Lower lobe of right lung (tissue), 2 donors: ENCODE measurements around the gene NFU1. TPM values are rescaled to one million over a fixed set of nuclear protein-coding genes. Genes with fewer than 3 reads are reported as not detected.
"Not testable (repeated sequence)": the region's sequence is repeated elsewhere in the genome, so short reads cannot be mapped to it uniquely, and the experiment has no call there.

Experiments
- ATAC-seq, 2 donors: fragments of 200-7000 bp; cut with Tn5 transposase; one replicate each; pipeline ENCODE4 v1.9.1; 2020 to 2022; ENCODE audit warnings: mild to moderate bottlenecking in 2 of 2, moderate library complexity in 2 of 2
- DNase-seq: peaks from one replicate; pipeline ENCODE4 v3.0.0-alpha.2; 2020
- H3K27ac ChIP-seq: fragments of 200-600 bp; one replicate; pipeline ENCODE4 v1.8.0; 2022
- H3K27me3 ChIP-seq: fragments of 200-600 bp; one replicate; pipeline ENCODE4 v1.8.0; 2022; ENCODE audit warnings: low read depth
- H3K36me3 ChIP-seq: fragments of 200-600 bp; one replicate; pipeline ENCODE4 v1.8.0; 2022; ENCODE audit warnings: mild to moderate bottlenecking
- H3K4me1 ChIP-seq: fragments of 200-600 bp; one replicate; pipeline ENCODE4 v1.8.0; 2022
- H3K4me3 ChIP-seq: fragments of 200-600 bp; one replicate; pipeline ENCODE4 v1.8.0; 2022; ENCODE audit warnings: mild to moderate bottlenecking
- H3K9me3 ChIP-seq: fragments of 200-600 bp; one replicate; pipeline ENCODE4 v1.8.0; 2022
- CTCF ChIP-seq: fragments of 200-600 bp; IDR thresholded peaks from one replicate; pipeline ENCODE4 v1.8.0; 2022; ENCODE audit warnings: antibody characterized with exemption, mild to moderate bottlenecking
- intact Hi-C: fragments of 100-400 bp; cut with DNase I; formaldehyde crosslinking; loops from one replicate; pipeline ENCODE4 v1.11.0; 2022
- total RNA-seq: library from RNA; stranded (reverse); fragmentation: NEBNext Ultra II Directional; extraction: Animal tissue kit (Norgen Biotek cat#: 25700); gene quantifications from one replicate; pipeline ENCODE4 v1.2.1, GENCODE V29; 2021
- donor health status: DM: no; HTN: yes; CAD: no; lungs with severe emphysema.

The NFU1 gene
- total RNA-seq, 1 donor from 2014 or later: 44.2 TPM

GRCh38 chr2:69424419-69424818 is 12.8 kb downstream of the NFU1 start:
- TF ChIP-seq CTCF: no peak
- ATAC-seq: no peak
- intact Hi-C loops: no loop called here
- H3K27ac ChIP-seq: no peak overlapping the region
- no peak overlapping the region for H3K4me3 ChIP-seq
- no peaks in the 10 kb centered on the region for H3K4me1 ChIP-seq
- H3K9me3 ChIP-seq: no peaks in the 10 kb centered on the region
- DNase-seq: no peak
- H3K27me3 ChIP-seq: no peaks in the 10 kb centered on the region
- H3K36me3 ChIP-seq: peaks cover 76% of the 10 kb centered on the region

- DNase-seq (no peak), ATAC-seq (no peak)
- no peak for TF ChIP-seq CTCF
- intact Hi-C loops: no loop called here
- Histone ChIP-seq H3K36me3 (peaks cover 75% of the 10 kb centered on the region), H3K4me3 (no peak overlapping the region), H3K9me3 (no peaks in the 10 kb centered on the region), H3K27ac (no peak overlapping the region), H3K4me1 (no peaks in the 10 kb centered on the region), H3K27me3 (no peaks in the 10 kb centered on the region)
These were observed 15.0 kb downstream of the NFU1 start for GRCh38 chr2:69422198-69422597.

GRCh38 chr2:69419111-69419510 is 18.1 kb downstream of the NFU1 start:
- ATAC-seq, H3K27me3 ChIP-seq, DNase-seq, H3K4me3 ChIP-seq, H3K4me1 ChIP-seq, H3K27ac ChIP-seq, intact Hi-C loops, H3K9me3 ChIP-seq: not testable (repeated sequence)
- H3K36me3 ChIP-seq: peaks cover 78% of the 10 kb centered on the region

- no peak for ATAC-seq
- Histone ChIP-seq H3K36me3 (peaks cover 93% of the 10 kb centered on the region), H3K4me3 (no peak overlapping the region), H3K27me3 (no peaks in the 10 kb centered on the region), H3K4me1 (no peaks in the 10 kb centered on the region), H3K9me3 (no peaks in the 10 kb centered on the region), H3K27ac (no peak overlapping the region)
- TF ChIP-seq CTCF: no peak
- intact Hi-C loops: no loop called here
- no peak for DNase-seq
These were observed 21.1 kb downstream of the NFU1 start for GRCh38 chr2:69416147-69416546.

- H3K27ac ChIP-seq: no peak overlapping the region
- H3K9me3 ChIP-seq: no peaks in the 10 kb centered on the region
- TF ChIP-seq CTCF: no peak
- no peak overlapping the region for H3K4me3 ChIP-seq
- no peaks in the 10 kb centered on the region for H3K4me1 ChIP-seq
- no peak for ATAC-seq
- DNase-seq: no peak
- H3K27me3 ChIP-seq: no peaks in the 10 kb centered on the region
- peaks cover 84% of the 10 kb centered on the region for H3K36me3 ChIP-seq
- intact Hi-C loops: no loop called here
These were observed 26.1 kb downstream of the NFU1 start for GRCh38 chr2:69411120-69411519.

- DNase-seq (no peak), ATAC-seq (no peak)
- Histone ChIP-seq H3K36me3 (peaks cover 85% of the 10 kb centered on the region), H3K27ac (no peak overlapping the region), H3K27me3 (no peaks in the 10 kb centered on the region), H3K4me3 (no peak overlapping the region), H3K4me1 (no peaks in the 10 kb centered on the region), H3K9me3 (no peaks in the 10 kb centered on the region)
- no peak for TF ChIP-seq CTCF
- intact Hi-C loops: no loop called here
These were observed 31.9 kb downstream of the NFU1 start for GRCh38 chr2:69405306-69405705.
